Posterior cingulate gyrus (tissue), 11 donors: ENCODE results near the gene MYO5B.
A peak's percentile ranks its signal among the peaks of the same experiment; 100 is the strongest.
"Not testable (repeated sequence)": the region's sequence is repeated elsewhere in the genome, so short reads cannot be mapped to it uniquely, and the experiment has no call there.

Source experiments
- DNase-seq, 10 donors: peaks; one replicate each; pipeline versions ENCODE4 v3.0.0 to v3.0.0-alpha.2; 2020 to 2021; ENCODE audit warnings: mixed read lengths in 3 of 10
- intact Hi-C: fragments of 100-400 bp; cut with DNase I; formaldehyde crosslinking; loops from one replicate; pipeline ENCODE4 v1.15.1; 2023

Gene MYO5B

DNA sequence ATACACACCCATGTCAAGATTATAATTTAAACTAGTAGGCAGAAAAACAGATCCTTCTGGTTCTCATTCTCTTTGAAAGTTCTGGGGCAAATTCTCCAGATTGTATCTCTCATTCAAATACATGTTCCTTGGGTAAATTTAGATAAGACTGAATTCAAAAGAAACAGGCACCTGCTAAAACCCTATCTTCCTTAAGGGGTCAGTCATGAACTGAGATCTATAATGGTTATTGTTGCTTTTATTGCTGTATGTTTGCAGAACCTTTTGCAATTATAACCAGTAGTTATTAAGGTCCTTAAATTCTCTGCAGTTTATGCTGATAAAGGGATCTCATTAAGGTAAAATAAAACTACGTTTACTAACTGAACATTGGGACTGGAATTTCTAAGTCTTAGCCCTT, 83.5 kb downstream of the MYO5B start:
- DNase-seq, result no peak
- intact Hi-C loops, result no loop called here

DNA sequence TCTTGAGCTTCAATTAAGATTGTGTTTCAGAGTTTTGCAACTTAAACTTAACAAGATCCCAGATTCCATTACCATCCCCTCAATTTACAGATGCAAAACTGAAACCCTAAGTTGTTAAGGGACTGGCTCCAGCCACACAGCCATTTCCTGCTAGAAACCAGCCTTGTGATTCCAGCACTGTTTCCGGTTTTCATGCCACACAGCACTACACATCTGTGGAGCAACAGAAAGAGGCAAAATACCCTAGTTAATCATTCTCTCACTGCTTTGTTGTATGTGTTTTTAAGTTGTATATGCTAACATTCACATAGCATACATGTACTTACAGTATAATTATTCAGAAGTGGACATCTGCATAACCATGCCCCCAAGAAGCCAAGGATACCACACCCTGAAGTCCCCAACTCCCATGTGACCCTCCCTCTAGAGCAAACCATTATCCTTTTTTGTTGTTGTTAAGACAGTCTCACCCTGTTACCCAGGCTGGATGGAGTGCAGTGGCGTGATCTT, 87.4 kb downstream of the MYO5B start:
- no peak for DNase-seq
- intact Hi-C loops, result no loop called here

DNA sequence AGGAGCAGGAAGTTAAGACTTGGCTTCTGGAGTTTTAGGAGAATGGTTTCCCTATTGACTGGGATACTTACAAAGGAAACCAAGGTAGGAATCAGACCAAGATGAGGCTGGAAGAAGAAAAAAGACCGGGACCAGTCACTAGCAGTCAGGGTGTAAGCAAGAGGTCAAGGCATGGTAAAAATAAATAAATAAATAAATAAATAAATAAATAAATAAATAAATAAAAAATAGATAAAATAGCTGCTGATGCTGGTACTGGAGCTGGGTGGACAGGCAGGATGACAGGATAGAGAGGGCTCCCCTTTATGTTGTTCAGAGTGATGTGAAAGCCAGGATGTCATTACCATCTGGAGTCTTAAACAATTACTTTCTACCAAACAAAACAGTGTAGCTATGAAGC, 89.9 kb downstream of the MYO5B start:
- intact Hi-C loops, result no loop called here
- DNase-seq, result no peak

DNA sequence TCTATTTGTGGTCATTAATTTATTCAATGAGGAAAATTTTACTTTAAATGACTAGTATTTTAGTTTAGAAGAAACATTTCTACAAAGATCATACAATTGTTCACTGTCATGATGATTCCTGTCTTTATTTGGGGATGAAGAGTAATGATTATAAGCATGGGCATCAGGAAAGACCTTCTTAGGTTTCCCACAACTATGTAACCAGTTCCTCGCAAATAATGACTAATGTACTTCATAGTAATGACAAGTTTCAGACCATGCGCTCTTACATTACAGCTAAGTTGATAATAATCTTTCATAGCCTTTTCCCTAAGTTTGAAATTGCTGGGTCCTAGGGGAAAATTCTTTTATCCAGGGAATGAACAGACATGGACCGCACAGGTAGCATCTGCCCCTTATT, 90.5 kb downstream of the MYO5B start:
- intact Hi-C loops, result no loop called here
- DNase-seq, result no peak

DNA sequence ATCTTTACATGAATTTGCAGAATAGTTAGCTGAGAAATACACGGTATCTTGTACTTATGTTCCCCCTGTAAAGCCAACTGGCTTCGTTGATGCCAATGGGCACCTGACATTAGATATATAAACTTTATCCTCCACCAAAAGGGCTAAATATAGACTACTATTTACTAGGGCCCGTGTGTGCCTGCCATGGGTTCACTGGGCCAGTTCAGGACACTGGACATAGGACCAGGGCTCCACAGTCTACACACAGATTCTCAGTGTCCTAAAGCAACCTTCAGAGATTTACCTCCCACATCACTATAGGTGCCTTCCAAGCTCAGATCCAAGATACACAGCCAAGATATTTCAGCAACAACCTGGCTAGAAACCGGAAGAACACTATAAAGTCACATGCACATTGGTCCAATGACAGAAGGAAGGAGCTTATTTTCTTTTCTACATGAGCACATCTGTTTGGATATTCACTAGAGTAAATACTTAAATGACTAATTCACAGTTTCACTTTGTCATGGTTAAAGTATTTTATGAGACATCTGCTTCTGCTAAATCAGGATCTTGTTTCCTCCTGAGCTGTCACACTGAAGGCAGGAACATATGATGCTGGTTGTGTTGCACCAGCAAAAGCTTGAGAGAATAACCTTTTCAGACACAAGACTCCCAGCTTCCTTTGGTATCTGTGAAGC, 95.1 kb downstream of the MYO5B start:
- no peak for DNase-seq
- intact Hi-C loops, result no loop called here

DNA sequence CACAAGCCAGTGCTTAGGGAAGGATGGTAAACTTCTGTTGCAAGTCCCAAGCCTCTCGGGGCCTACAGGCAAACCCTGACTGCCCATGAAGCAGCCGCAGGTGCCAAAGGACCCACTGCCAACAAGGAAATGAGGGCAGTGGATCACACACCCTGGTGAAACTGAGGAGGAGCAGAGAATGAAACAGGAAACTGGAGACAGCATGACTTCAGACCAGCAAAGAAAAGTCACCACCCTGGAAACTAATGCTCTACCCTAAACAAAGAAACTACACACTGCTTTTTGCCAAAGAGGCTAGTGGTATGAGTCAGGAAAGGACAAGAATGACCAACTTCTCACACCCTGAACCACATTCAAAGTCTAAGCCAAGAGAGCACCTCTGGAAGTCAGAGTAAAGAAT, 97.2 kb downstream of the MYO5B start:
- intact Hi-C loops, result no loop called here

DNA sequence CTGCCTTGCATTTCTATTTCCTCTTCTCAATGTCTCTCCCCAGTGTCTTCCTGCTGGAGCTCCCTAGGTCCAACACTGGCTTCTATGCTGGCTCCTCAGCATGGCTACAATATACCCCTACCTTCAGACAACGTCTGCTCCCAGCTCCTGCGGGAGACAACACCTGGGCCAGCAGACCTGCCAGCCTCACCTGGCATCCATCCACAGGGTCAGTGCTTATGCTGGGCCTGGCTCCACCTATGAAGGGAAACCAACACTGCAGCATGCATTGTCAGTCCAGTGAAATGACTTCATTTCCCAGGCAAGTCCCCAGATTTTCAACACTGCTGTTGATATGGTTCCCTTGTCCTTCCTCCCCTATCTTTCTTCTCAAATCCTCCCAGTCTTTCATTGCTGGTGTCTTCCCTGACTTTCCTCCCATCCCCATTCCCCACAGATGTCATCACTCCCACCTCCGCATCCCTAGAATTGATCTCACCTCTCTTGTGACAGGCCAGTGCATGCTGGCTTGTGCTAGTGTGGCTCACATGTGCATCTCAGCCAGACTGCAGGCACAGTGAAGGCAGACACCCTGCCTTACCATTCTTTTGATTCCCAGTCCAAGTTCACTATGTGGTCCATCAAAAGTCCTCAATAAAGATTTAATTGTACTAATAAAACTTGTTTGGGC, 98.0 kb downstream of the MYO5B start:
- intact Hi-C loops, result no loop called here
- DNase-seq, result no peak

More for the DNA sequence above, 97.2 kb downstream of the MYO5B start:
- DNase-seq, result no peak

DNA sequence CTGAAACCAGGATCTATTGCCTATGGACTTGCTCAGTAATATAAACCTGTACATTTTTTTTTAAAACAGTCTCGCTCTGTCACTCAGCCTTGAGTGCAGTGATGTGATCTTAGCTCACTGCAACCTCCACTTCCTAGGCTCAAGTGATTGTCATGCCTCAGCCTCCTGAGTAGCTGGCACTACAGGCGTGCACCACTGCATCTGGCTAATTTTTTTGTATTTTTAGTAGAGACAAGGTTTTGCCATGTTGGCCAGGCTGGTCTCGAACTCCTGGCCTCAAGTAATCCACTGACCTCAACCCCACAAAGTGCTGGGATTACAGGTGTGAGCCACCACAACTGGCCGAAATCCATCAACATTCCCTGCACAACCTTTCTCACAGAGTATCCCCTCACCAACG, 100.2 kb downstream of the MYO5B start:
- intact Hi-C loops, DNase-seq: not testable (repeated sequence)

DNA sequence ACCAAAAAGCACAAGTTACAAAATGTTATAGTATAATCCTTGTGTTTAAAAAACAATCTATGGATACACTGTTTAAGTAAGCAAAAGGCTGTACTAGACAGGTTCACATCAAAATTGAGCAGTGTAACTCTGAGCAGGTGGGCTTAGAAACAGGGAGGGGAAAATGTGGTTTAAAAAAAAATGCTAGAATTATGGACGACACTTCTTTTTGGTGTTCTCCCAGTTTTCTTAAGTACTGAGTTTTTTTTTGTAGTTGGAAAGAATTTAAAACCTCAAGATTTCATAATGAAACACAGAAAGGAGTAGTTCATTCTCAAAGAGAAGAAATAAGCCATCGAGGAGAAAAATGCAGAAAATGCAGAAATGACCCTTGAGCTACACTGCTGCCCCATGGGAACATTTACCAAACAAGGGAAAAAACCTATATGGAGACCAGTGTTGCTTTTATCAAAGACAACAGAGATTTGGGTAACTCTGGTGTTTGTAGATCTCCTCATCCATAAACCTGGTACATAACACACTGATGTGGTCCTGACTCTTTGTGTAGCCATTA, 100.7 kb downstream of the MYO5B start:
- intact Hi-C loops, result no loop called here

DNA sequence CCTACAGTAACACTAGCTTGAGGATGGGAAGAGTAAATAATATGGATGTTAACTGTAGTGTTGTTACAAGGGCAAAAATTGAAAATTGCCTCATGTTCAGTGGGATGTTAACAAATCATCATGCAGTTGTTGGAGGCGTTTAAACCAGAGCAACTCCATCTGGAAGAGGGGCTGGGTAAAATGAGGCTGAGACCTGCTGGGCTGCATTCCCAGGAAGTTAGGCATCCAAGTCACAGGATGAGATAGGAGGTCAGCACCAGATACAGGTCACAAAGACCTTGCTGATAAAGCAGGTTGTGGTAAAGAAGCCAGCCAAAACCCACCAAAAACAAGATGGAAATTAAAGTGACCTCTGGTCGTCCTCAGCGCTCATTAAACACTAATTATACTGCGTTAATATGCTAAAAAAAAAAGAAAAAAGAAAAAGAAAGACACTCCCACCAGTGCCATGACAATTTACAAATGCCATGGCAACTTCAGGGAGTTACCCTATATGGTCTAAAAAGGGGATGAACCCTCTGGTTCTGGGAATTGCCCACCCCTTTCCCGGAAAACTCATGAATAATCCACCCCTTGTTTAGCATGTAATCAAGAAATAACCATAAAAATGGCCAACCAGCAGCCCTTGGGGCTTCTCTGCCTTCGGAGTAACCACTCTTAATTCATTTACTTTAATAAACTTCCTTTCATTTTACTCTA, 101.4 kb downstream of the MYO5B start:
- intact Hi-C loops, result no loop called here
- no peak for DNase-seq

More for the DNA sequence above, 100.7 kb downstream of the MYO5B start:
- DNase-seq, result no peak

DNA sequence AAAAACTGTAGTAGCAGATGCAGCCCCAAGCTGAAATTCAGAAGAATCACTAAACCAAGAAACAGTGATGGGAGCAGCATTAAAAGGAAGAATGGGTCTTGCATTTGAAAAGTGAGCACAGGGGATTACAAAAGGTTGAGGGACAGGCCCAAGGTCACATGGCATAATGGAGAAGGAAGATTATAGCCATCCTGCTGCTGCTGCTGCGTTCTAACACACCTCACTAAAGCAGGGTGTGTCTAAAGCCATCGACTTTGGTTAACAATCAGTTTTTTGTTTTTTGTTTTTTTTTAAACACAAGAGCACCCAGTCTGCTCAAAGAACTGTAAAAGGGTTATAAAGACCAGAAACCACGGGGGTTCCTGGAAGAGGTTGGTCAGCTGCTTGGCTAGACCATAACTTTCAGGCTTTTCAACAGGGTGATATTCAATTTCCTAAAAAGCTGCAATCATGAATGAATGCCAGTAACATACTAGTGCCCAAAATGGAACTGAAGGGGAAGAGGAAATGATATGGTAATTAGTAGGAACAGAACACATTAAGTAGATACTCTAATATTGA, 102.6 kb downstream of the MYO5B start:
- DNase-seq, result no peak
- intact Hi-C loops, result no loop called here

DNA sequence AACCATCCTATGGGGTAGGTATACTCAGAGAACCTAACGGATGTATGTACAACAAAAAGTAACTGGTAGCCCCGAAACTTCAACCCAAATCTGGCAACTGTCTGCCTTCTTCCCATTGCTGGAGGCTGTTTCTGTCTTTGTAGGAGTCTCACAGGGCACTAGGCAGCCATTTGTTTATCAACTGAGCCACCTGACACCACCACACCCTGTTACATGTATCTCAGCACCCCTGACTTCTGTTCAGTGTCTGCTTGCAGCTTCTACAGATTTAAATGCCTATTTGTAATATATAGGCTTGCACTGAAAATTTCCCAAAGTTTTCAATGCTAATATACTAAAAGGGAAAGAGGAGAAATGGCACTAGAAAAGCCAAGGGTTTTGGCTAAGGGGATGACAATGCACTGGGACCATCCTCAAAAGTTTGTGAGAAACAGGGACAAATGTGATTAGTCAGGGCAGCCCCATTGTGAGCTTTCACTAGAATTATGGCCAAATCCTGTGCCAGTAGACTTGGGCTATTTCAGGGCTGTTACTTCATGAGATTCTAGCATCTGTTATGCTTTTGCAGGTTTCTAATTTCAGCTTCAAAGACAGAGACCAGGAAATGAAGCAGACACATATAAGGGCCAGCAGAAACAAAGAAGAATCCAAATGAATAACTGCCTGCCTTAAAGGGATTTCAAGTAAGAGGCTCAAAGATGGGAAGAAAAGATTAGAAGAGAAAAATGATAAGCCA, 103.3 kb downstream of the MYO5B start:
- no peak for DNase-seq

DNA sequence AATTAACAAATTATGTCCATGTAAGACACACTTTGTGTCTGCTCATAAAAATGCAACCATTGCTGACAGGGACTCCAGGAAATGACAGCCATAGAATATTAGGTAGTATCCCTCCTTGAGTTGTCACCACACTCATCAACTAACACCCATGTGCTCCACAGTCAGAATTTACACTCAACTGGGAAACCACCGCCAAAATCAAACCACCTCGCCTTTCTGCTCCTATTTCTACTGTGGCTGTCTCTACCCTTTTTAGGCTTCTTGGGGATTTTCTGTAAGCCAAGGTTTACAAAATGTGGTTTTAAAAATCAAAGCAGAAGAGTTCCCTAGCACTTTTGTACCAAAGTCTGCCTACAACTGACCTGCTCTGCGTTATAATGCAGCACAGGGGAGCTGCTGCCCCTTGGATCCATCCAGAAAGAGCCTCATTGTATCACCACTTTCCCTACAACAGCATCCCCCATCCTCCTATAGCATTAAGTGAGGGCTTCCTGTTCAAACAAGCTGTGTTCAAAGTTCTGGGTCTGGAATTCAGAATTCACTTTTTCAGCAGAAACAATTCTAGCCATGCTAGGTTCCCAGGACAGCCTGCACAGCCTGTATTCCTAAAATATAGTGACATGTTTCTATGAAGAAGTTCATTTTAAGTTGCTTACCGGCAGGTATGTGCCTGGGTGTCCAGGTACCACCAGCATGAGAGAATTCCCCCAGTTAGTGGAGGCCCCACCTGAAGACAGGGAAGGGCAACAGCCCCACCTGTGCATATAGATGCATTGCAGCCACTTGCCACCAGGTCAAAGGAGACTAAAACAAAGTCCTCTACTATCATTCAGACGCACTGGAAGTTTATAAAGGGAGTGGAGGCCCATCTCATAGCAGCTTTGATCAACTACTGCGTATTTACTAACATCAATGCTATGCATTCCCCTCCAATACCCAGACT, 104.3 kb downstream of the MYO5B start:
- intact Hi-C loops, result loop anchor here (1.0 kb wide), 1 partner anchor 211 kb away; no protein-coding TSS in a partner anchor
- DNase-seq, result no peak

More for the DNA sequence above, 103.3 kb downstream of the MYO5B start:
- intact Hi-C loops, result loop anchor here (1.0 kb wide), 1 partner anchor 212 kb away; no protein-coding TSS in a partner anchor

DNA sequence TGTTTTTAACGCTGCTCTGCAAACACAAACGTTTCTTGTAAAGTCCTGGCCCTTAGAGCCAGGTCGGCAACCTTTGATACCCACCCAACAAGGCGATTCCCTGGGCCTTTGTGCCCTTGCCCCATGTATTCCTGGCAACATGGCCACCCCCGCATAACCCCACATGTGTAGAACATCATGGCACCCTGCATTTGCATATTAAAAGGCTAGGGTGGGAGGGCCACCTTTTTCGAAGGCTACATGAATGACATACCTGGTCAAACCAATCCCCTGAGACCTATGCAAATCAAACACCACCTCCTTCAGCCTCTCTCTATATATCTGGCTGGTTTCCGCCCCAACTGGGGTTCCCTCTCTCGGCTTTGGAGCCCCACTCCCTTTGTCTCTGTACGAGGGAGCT, 105.2 kb downstream of the MYO5B start:
- DNase-seq, result no peak
- intact Hi-C loops, result no loop called here

DNA sequence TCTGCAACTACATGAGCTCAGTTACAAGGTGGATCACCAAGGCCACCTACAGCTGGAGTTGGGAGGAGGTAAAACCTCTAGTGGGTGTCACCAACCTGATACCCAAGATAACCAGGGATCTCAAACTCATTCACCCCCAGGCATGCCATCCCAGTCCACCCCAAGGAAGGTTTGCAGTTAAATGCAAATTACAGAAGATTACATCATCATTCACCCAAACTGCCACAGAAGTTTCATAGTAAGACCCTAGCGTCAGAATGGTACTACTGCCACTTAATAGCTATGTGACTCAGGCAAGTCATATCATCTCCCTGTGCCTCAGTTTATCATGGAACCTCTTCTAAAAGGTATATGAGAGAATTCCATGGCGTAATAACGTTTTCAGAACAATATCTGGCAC, 111.2 kb downstream of the MYO5B start:
- DNase-seq, result no peak
- intact Hi-C loops, result no loop called here

DNA sequence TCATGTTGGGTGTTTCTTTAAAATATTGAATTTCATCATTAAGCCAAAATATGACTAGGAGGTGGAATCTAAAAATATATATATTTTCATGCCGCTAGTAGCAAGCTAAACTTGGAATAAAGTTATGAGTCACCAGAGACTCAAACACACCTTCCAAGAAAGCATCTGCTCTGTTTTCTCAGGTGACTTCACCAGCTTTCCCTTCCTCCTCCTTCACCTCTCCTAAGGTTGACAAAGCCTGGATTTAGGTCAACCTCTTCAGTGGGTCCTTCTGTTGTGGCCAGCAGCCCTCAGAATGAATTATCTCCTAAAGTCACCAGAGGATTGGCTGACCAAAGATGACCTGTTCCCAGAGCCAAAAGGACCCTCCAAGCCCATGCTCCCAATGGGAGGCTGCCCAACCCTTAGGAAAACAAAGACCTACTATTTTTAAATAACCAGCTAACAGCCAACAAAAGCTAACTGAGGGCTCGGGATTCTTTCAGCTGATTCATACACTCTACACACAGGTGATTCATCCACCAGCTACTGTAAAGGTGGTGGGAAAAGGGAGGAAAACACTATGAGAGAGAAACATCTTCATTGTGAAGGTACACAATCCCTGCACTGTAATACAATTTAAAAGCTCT, 113.9 kb downstream of the MYO5B start:
- intact Hi-C loops, result no loop called here
- no peak for DNase-seq

DNA sequence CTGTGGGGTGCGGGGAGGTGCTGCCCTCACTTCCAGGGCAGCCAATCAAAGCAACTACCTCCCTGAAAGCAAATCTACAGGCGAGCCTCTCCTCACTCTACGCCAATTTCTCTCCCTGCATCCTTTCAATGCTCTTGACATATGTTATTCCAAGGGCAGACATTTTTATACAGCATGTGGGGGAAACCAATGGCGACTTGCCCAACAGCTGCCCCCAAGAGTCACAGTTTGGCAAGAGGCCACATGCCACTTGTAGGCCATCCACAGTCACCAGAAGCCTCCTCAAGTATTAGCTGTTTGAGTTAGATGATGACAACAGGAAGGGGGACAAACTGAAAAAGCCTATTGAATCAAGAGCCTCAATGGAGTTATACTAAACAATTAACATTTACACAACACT, 114.6 kb downstream of the MYO5B start:
- DNase-seq, result no peak
- intact Hi-C loops, result no loop called here

DNA sequence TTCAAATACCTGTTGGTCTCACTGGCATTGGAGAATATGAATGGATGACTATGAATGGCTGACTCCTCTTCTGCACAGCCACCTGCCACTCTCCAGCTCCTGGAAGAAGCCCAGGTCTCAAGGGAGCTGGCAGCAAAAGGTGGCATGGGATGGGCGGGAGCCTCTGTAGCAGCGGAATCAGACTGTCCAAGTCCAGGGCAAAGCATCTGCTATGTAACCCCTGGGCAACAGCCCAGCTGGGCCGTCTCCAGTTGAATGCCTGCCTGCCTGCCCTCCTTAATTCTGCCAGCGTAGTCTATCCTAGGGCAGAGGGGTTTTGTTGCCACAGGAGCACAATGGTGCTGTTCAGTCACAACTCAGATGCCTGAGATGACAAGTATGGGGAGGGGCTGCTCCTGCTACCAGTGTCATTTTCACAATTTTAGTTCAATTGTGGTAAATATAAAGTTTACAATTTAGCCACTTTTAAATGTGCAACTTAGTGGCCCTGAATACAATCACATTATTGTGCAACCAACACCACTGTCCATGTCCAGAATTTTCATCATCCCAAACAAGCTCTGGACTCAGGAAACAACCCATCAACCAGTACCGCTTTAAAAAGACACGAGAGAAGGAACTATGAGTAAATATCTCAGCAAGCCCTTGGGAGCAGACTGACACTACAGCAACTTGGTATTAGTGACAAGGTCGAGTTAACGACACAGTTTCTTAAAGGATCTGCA, 115.2 kb downstream of the MYO5B start:
- peak; percentile 36 to 94 (median 71) for DNase-seq
- intact Hi-C loops, result no loop called here
